GM20431 (cell line): Measurements from ENCODE around the gene AP1G2.

Experiments used
- in situ Hi-C: fragments of 300-500 bp; cut with MseI, MboI; formaldehyde crosslinking; loops from one replicate; pipeline ENCODE4 v1.15.0; 2020; ENCODE audit warnings: low sequenced_read_pairs; ENCODE audit not compliant: unreplicated experiment

AP1G2 gene

DNA sequence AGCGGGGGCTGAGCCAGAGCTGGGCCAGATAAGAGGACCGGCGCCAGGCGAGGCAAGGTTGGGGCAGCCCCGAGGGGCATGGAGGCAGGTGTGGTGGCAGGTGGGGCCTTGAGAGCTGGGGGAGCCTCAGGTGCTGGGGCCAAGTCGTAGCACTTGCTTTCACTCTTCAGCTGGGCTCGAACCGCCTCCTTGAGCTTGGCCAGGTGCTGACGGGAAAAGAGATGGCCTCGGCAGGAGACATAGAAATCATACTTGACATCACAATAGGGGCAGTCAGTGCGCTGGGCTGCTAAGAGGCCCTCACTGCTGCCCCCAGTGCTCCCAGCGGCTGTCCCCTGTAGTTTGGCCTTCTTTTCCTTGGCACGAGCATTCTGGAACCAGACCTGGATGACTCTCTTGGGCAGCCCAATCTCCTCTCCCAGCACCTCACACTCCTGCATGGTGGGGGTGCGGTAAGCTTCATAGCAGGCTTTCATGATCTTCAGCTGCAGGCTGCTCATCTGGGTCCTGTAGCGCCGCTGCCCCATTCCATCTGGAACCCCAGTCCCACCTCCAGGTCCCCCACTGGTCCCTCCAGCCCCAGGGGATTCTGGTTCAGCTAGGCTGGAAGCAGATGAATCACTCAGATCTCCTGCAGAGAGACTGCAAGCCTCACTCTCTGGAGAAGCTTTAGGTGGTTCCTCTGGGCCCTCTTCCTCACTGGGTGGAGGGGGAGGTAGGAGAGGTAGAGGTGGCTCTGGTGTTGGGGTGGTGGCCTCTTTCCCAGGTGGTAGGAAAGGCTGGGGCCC, 44.2 kb downstream of the AP1G2 start:
- in situ Hi-C loops: no loop called here

DNA sequence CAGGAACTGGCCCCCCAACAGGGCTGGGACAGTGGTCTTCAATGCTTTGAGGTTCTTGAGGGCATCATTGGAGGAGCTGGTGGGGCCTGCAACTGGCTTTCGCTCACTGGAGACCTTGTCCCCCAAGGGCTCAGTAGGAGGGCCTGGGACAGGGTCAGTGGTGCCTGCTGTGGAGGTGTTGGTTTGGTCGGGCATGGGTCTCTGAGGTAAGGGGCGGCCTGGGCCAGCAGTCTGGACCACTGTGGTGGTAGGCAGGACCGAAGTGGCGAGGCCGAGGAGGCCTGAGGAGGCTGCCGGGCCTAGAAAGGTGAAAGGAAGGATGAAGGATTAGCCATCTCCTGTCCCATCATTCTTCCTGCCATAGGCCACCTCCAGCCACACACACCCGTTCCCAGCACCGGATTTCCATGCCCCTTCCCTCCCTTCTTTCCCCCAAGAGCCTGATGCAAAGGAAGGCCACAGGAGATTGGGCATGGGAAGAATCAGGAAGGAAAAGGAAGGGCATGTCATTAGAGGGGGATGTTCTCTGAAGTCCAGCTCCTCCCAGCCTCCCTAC, 44.9 kb downstream of the AP1G2 start:
- in situ Hi-C loops: no loop called here

DNA sequence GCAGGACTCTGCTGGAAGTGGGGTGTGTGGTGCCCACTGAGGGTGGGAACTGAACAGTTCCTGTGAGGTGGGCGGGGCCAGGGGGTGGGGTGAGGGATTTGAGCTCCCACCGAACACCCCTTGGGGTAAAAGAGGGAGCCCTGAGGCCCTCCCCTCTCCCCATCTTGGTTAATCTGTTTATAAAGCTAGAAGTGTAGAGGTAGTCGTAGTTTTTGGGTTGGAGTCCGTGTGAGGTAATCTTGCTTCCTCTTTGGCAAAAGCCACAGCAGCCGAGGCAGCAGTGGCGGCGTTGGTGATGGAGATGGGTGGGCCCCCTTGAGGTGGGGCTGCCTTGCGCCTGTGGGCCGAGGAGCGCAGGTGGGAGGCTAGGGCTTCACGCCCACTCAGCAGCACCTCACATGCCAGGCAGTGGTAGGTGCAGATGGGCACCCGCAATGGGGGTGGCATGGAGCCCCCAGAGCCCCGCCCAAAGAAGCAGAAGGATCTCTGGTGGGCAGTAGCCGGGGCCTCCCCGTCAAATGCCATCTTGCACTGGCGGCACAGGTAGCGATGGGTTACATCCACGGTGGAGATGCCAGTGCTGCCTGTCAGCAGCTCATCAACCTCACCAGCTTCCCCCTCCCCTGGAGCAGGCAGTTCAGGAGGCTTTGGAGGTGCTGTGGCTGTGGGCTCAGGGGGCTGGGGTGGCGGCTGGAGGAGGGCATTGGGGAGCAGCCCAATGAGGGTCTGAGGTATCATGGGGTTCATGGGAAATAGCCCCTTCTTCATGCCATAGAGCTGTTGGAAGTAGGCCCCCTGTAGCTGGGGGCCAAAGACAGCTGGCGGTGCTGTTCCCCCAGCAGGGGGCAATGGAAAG, 45.6 kb downstream of the AP1G2 start:
- in situ Hi-C loops: no loop called here

DNA sequence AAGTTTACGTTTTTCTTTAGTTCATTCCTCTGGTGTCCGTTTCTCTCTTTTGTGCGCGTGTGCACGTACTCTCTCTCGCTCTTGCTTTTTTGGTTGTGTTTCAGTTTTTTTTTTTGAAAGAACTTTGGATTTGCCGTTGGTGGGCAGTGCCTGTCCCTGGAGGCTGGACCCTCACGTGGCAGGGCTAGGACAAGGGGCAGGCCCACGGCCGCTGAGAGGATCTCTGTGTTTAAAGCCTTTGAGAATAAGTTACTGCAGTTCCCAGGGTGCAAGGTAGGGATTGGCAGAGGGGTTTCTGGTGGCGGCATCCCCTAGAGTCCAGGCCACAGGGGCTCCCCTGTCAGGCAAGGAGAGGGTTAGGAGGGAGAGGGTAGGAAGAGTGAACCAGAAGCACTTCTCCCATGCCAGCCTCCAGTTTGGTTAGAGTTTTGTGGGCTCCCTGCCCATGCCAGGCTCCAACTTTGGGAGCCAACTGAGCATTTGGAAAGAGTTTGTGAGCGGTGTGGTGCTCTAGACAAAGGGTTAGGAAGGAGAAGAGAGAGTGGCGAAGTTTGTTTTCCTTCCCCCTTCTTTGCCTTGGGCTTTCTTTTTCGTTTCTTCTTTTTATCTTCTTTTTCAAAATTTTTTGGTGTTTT, 46.6 kb downstream of the AP1G2 start:
- in situ Hi-C loops: no loop called here

DNA sequence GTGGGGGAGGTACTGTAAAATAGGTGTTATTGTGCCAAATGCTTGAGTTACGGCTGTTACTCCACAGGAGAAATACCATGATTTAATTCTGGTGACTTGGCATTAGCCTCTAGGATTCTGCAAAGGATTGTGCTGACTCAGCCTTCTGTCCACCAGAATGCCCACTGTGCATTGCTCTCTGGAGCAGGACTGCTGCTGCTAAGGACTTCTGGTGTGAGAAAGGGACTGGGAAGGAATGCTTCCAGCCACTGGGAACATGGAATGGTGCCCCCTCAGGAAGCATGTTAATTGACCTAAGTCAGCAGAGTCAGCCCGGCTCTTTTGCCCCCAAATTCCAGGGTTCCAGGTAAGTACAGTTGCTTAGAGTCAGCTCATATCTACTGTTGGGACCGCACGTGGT, 48.9 kb downstream of the AP1G2 start:
- in situ Hi-C loops: no loop called here

DNA sequence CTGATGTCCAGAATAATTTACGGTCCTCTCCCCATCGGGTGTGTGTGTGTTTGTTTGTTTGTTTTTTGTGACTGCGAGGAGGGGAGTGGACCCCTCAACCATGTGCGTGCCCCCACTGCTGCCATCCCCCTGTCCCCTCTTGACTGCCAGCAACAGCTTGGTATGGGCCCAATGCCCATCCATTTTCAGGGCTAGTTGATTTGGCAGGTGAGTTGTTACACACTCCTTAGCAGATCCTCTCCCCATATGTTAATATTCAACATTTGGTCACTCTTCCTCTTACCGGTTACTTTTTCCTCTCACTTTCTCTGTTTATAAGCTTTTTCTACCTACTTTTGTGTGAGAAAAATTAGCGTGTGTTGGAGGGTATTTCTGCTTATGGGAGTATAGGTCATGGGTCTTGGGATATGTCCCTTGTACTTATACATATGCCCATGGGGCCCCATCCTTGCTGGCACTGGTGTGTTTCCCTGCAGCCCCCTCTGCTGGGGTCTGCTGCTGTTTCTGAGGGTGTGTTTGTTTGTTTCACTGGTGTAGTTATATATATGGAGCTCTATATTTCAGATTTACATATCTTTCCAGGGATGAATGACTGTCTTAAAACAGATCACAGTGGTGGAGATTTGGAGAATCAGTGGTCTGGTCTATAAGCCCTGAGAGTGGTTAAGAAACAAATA, 49.8 kb downstream of the AP1G2 start:
- in situ Hi-C loops: no loop called here

DNA sequence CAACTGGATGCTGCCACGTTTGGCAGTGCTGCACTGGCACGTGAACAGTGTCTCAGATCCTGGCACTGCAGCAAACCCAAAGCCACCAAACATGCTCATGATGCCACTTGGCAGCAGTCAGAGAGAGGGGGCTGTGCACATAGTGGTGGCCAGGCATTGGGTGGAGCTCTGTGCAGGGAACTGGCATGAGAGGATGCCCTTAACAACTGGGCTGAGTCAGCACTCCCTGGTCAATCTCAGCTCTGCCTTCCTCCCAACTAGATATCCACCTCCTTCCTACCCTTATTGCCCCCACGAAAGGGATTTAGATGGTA, 53.0 kb downstream of the AP1G2 start:
- in situ Hi-C loops: no loop called here

DNA sequence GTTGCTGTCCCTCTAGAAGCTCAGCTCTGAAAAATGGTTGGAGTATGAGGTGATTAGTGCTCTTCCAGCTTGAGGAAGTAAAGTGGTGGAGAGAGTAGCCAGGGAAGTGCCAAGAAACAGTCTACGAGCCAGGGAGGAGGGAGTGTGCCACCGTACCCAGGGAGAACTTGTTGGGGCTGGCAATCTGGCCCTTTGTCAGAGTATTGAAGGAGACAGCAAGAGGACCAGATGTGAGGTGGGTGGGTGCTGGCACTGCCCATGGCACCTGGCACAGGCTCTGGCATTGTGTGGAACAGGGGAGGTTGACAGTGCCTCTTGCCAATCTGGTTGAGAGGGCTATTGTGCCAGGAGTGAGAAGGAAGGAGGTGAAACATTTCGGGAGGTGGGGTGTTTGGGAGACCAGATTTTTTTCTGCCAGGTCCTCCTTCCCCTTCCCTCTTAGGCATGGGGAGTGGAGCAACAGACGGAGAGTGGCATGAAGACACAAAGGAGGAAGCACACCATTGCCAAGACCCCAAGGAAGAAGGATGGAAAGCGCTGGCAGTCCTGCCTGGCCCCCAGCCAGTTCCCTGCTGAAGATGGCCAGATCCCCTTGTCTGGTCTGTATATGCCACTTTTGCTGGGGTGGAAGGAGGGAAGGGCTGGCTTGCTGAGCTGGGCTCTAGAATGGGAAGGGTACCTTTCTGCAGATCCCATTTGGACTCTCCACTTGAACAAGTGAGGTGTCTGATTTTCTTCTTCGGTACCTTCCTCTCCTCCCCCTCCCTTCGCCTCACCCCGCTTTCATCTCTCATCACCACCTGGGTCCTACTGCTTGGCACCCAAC, 53.6 kb downstream of the AP1G2 start:
- in situ Hi-C loops: no loop called here

DNA sequence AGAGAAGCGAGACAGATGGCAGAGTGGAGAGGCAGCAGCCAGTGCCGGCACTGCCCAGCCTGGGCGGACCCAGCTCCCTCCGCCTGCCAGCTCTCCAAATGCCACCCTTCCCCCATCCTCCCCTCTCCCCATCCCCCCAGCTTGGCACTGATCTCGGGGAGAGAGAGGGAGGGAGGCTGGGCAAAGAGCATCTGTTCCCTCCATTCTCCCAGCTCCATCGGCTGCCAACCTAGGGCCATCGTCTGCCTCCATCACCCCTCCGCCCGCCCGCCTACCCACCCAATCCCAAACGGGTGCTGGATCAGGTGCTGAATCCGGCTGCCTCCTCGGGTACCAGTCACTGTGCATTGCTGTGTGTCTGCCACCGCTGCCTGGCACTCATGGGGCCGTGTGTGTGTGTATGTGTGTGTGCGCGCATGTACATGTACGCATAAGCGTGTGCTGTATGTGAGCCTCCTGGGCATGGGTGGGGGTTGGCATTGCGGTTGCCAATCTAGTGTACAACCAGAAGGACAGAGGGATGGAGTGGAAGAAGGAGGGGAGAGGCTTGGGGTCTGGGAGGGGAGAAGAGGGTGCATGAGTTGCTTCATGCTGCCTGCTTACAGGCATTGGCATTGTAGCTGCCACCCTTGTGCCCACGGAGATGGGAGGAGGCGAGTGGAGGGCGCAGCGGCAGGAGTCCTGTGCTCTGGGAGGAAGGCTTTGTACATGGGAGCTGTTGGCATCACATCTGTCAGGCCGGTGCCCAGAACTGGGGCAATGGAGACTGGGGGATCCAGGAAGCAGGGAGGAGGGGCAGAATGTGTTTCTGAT, 54.4 kb downstream of the AP1G2 start:
- in situ Hi-C loops: no loop called here

DNA sequence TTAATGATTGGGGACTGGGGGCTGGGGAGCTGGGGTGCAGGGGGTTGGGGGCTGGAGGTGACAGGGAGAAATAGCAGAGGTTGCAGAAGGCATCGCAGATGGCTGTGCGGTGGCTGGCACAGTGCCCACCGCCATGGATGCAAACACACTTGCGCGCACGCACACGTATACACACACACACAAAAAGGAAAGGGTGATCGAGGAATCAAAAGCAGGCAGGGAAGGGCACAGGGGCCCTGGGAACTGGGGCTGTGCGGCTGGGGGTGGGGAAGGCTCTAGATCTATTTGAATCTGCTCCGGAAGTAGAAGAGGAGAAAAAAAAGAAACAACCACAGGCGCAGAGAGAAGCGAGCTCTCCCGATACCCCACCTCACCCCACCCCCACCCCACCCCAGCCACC, 55.4 kb downstream of the AP1G2 start:
- in situ Hi-C loops: no loop called here
